H1 (cell line): ENCODE results near the gene TM9SF1. TPM values are rescaled to one million over a fixed set of nuclear protein-coding genes. Genes with fewer than 3 reads are reported as not detected.

ENCODE experiments used
- CHD2 ChIP-seq: IDR thresholded peaks from 2 replicates; pipeline ENCODE4 v1.6.1; 2012; ENCODE audit warnings: low read length, improper control_type of control experiment
- HDAC6 ChIP-seq: IDR thresholded peaks from one replicate; pipeline ENCODE4 v1.7.1; 2012; ENCODE audit warnings: low read depth, mild to moderate bottlenecking, inconsistent platforms, low read length, moderate library complexity
- polyA plus RNA-seq, 7 experiments: library from polyadenylated mRNA; depleted of rRNA in 3 of 7; stranded (reverse) in 5 of 7; unstranded in 2 of 7; fragments of >200 nt in 5 of 7; fragments of 200-250 nt in 2 of 7; gene quantifications; 1 replicate in 5 of 7; 2 replicates in 1 of 7; 4 replicates in 1 of 7; pipeline versions ENCODE4 v1.2.1 to v1.2.3, GENCODE V29; 2011 to 2013; ENCODE audit warnings: missing spikeins in 2 of 7, mixed read lengths in 2 of 7
- total RNA-seq: library from RNA; stranded (reverse); fragmentation: NEBNext Ultra II Directional; extraction: Animal tissue kit (Norgen Biotek cat#: 25700); gene quantifications from 2 replicates; pipeline ENCODE4 v1.2.1, GENCODE V29; 2021

Gene TM9SF1
- total and polyA plus RNA-seq, 2 of the 8 experiments (the other 6 are each of a cell fraction or from before 2014, with no cell fraction given) = 22.2 to 29.2 TPM

- TF ChIP-seq HDAC6 (no peak), CHD2 (no peak)
Measured at GRCh38 chr14:24183014-24183481, 12.2 kb downstream of the TM9SF1 start (continued).
